ENCODE measurements around the gene SPEG. TPM values are rescaled to one million over a fixed set of nuclear protein-coding genes. Genes with fewer than 3 reads are reported as not detected.

The SPEG gene
- total RNA-seq, 1 donor from 2014 or later: 14.2 TPM

- no peak for DNase-seq
These were observed 81.4 kb downstream of the SPEG start for GRCh38 chr2:219515874-219516629.

GRCh38 chr2:219516888-219517287 is 82.2 kb downstream of the SPEG start:
- no peak for DNase-seq

- DNase-seq: no peak
These were observed 83.5 kb downstream of the SPEG start for GRCh38 chr2:219517954-219518778.

- no peak for DNase-seq
These were observed 84.9 kb downstream of the SPEG start for GRCh38 chr2:219519526-219519916.

- no peak for DNase-seq
These were observed 85.4 kb downstream of the SPEG start for GRCh38 chr2:219520079-219520478.

GRCh38 chr2:219521066-219521880 is 86.6 kb downstream of the SPEG start:
- DNase-seq: no peak

GRCh38 chr2:219522111-219523030 is 87.7 kb downstream of the SPEG start:
- no peak for DNase-seq

- no peak for DNase-seq
These were observed 88.5 kb downstream of the SPEG start for GRCh38 chr2:219523031-219523671.

GRCh38 chr2:219524817-219525216 is 90.2 kb downstream of the SPEG start:
- no peak for DNase-seq

GRCh38 chr2:219525533-219526232 is 91.0 kb downstream of the SPEG start:
- no peak for DNase-seq

- DNase-seq: no peak
These were observed 91.9 kb downstream of the SPEG start for GRCh38 chr2:219526320-219527075.

GRCh38 chr2:219527076-219527394 is 92.4 kb downstream of the SPEG start:
- DNase-seq: no peak

- no peak for DNase-seq
These were observed 92.8 kb downstream of the SPEG start for GRCh38 chr2:219527472-219527871.

GRCh38 chr2:219530048-219530963 is 95.7 kb downstream of the SPEG start:
- peak; percentile 83 for DNase-seq

- no peak for DNase-seq
These were observed 97.2 kb downstream of the SPEG start for GRCh38 chr2:219531639-219532377.

GRCh38 chr2:219532378-219532649 is 97.7 kb downstream of the SPEG start:
- DNase-seq: no peak

- no peak for DNase-seq
These were observed 99.5 kb downstream of the SPEG start for GRCh38 chr2:219533930-219534661.

GRCh38 chr2:219536425-219536824 is 101.8 kb downstream of the SPEG start:
- DNase-seq: no peak

All from occipital lobe (tissue), 2 donors.